WTC11 (cell line): ENCODE results near the gene MUSTN1. TPM values are rescaled to one million over a fixed set of nuclear protein-coding genes. Genes with fewer than 3 reads are reported as not detected.

Source experiments
- ATAC-seq: fragments of 200-7000 bp; cut with Tn5 transposase; 2 replicates; pipeline ENCODE4 v1.10.0; 2021; ENCODE audit warnings: mild to moderate bottlenecking, moderate library complexity
- CTCF ChIA-PET: fragments of 300-600 bp; sonication (Branson Sonifier 250); formaldehyde crosslinking; loops from one replicate; lab custom pipeline; 2021; ENCODE audit warnings: antibody characterized with exemption; lab: Charles Lee
- POLR2A ChIA-PET: fragments of 350-600 bp; sonication (Branson Sonifier 250); formaldehyde crosslinking; loops from one replicate; lab custom pipeline; 2021; ENCODE audit warnings: antibody characterized with exemption; lab: Charles Lee
- DNase-seq: peaks from one replicate; pipeline ENCODE4 v3.0.0; 2021; ENCODE audit warnings: low spot score
- H3K27ac Mint-ChIP-seq: 2 replicates; pipeline ENCODE4 v1.8.0; 2021; ENCODE audit warnings: mixed read lengths
- H3K27me3 Mint-ChIP-seq: 2 replicates; pipeline ENCODE4 v1.8.0; 2021; ENCODE audit warnings: low read depth, mild to moderate bottlenecking, moderate library complexity, mixed read lengths
- H3K36me3 Mint-ChIP-seq: 2 replicates; pipeline ENCODE4 v1.8.0; 2021; ENCODE audit warnings: mixed read lengths
- H3K4me1 Mint-ChIP-seq: 2 replicates; pipeline ENCODE4 v1.8.0; 2022; ENCODE audit warnings: mixed read lengths
- H3K4me3 Mint-ChIP-seq: 2 replicates; pipeline ENCODE4 v1.8.0; 2021; ENCODE audit warnings: mild to moderate bottlenecking, moderate library complexity, mixed read lengths
- H3K9me3 Mint-ChIP-seq: 2 replicates; pipeline ENCODE4 v1.8.0; 2021; ENCODE audit warnings: mixed read lengths
- CBFB ChIP-seq: sonication (generic); formaldehyde crosslinking; IDR thresholded peaks from 2 replicates; pipeline ENCODE4 v1.8.1; 2022; ENCODE audit warnings: mild to moderate bottlenecking, low read depth, missing genetic modification reagents
- CREM ChIP-seq: sonication (generic); formaldehyde crosslinking; IDR thresholded peaks from 2 replicates; pipeline ENCODE4 v1.8.1; 2022; ENCODE audit warnings: mild to moderate bottlenecking, missing genetic modification reagents, moderate library complexity
- FOXJ3 ChIP-seq: sonication (generic); formaldehyde crosslinking; IDR thresholded peaks from 2 replicates; pipeline ENCODE4 v1.9.0; 2021; ENCODE audit warnings: missing genetic modification reagents, mild to moderate bottlenecking, borderline replicate concordance
- FOXP1 ChIP-seq: sonication (generic); formaldehyde crosslinking; IDR thresholded peaks from 2 replicates; pipeline ENCODE4 v1.8.0; 2022; ENCODE audit warnings: missing genetic modification reagents, mild to moderate bottlenecking, moderate library complexity, borderline replicate concordance
- HMGA2 ChIP-seq: fragments of 250-450 bp; sonication (Bioruptor Pico); IDR thresholded peaks from 2 replicates; pipeline ENCODE4 v1.4.0; 2021; ENCODE audit warnings: mild to moderate bottlenecking, moderate library complexity
- MXD4 ChIP-seq: fragments of 250-450 bp; sonication (Bioruptor Pico); IDR thresholded peaks from 2 replicates; pipeline ENCODE4 v1.8.0; 2021; ENCODE audit warnings: mild to moderate bottlenecking, moderate library complexity, borderline replicate concordance
- MYBL2 ChIP-seq: sonication (generic); formaldehyde crosslinking; IDR thresholded peaks from 2 replicates; pipeline ENCODE4 v1.8.1; 2023; ENCODE audit warnings: mild to moderate bottlenecking, moderate library complexity, missing genetic modification reagents
- OVOL2 ChIP-seq: fragments of 250-450 bp; sonication (Bioruptor Pico); IDR thresholded peaks from 2 replicates; pipeline ENCODE4 v1.9.0; 2021; ENCODE audit warnings: mild to moderate bottlenecking, borderline replicate concordance
- RELA ChIP-seq: sonication (generic); formaldehyde crosslinking; IDR thresholded peaks from 2 replicates; pipeline ENCODE4 v1.8.1; 2022; ENCODE audit warnings: missing genetic modification reagents, mild to moderate bottlenecking, borderline replicate concordance
- TCF7 ChIP-seq: sonication (generic); formaldehyde crosslinking; IDR thresholded peaks from 2 replicates; pipeline ENCODE4 v1.8.0; 2022; ENCODE audit warnings: mild to moderate bottlenecking, low read depth, missing genetic modification reagents, moderate library complexity
- total RNA-seq: library from RNA; stranded (reverse); gene quantifications from 3 replicates; pipeline ENCODE4 v1.2.3, GENCODE V29; 2021
- TF ChIP-seq, protein P1 (sequence below): fragments of 200-600 bp; IDR thresholded peaks from 2 replicates; pipeline ENCODE4 v1.8.0; 2022; ENCODE audit warnings: antibody characterized with exemption
- TF ChIP-seq, protein P2 (sequence below): sonication (generic); formaldehyde crosslinking; IDR thresholded peaks from 2 replicates; pipeline ENCODE4 v1.8.0; 2022; ENCODE audit warnings: mild to moderate bottlenecking, missing genetic modification reagents
- TF ChIP-seq, protein P3 (sequence below): fragments of 250-450 bp; sonication (Bioruptor Pico); IDR thresholded peaks from 2 replicates; pipeline ENCODE4 v1.8.0; 2021; ENCODE audit warnings: mild to moderate bottlenecking
- TF ChIP-seq, protein P4 (sequence below): sonication (generic); formaldehyde crosslinking; conservative IDR thresholded peaks from 2 replicates; pipeline ENCODE4 v1.8.1; 2022; ENCODE audit warnings: mild to moderate bottlenecking, missing genetic modification reagents
- TF ChIP-seq, protein P5 (sequence below): sonication (generic); formaldehyde crosslinking; IDR thresholded peaks from 2 replicates; pipeline ENCODE4 v1.8.1; 2023; ENCODE audit warnings: mild to moderate bottlenecking, missing genetic modification reagents

MUSTN1 gene
- total RNA-seq, 1 experiment from 2014 or later, result 4.2 TPM

DNA sequence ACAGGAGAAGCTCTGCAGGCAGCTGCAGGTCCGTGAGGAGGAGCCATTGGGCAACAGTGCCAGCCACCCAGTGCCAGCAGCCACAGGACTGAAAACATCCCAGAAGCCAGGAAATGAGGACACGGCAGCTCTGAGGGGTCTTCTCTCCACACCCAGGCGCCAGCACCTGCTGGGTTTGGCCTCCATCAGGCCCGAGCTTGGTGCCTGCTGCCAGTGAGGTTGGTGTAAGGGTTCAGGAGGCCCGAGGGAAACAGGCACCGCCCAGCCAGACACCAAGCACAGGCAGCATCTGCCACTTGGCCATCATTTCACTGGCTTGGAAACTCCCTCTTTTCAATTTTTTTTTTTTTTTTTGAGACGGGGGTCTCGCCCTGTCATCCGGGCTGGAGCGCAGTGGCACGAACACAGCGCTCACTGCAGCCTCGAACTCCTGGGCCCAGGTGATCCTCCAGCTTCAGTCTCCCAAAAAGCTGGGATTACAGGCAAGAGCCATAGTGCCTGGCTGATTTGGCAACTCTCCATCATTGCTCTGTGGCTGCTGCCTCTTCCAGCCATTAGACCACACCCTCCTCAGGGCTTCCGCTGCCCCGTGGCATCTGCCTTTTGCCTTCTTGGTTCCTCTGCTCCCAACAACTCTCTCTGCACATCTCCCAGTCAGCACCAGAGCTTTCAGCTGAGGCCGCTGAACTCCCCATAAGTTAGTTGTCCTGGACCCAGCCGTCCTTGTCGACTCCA is 41.7 kb downstream of the MUSTN1 start:
- DNase-seq (no peak), ATAC-seq (no peak)
- Mint-ChIP-seq H3K27me3 (no peaks in the 10 kb centered on the region), H3K9me3 (no peaks in the 10 kb centered on the region), H3K4me3 (no peak overlapping the region), H3K4me1 (no peaks in the 10 kb centered on the region), H3K27ac (no peak overlapping the region), H3K36me3 (no peaks in the 10 kb centered on the region)
- CTCF ChIA-PET, result interaction anchor here (0.6 to 5.5 kb wide), 43 partner anchors 8 to 494 kb away, joined by 3 to 96 read pairs (median 5); partner anchors contain the start of genes ITIH1, ITIH4, NEK4 and UQCC5
- TF ChIP-seq HMGA2 (CRISPR knock-in tag), result no peak
- TF ChIP-seq CBFB, result no peak
- TF ChIP-seq FOXJ3 (CRISPR knock-in tag), result no peak
- no peak for TF ChIP-seq MXD4
- no peak for TF ChIP-seq RELA (CRISPR knock-in tag)
- no peak for TF ChIP-seq OVOL2 (CRISPR knock-in tag)
- no peak for TF ChIP-seq TCF7
- POLR2A ChIA-PET, result interaction anchor here (0.9 kb wide), 1 partner anchor 8 kb away, joined by 3 read pairs; no protein-coding TSS in a partner anchor

DNA sequence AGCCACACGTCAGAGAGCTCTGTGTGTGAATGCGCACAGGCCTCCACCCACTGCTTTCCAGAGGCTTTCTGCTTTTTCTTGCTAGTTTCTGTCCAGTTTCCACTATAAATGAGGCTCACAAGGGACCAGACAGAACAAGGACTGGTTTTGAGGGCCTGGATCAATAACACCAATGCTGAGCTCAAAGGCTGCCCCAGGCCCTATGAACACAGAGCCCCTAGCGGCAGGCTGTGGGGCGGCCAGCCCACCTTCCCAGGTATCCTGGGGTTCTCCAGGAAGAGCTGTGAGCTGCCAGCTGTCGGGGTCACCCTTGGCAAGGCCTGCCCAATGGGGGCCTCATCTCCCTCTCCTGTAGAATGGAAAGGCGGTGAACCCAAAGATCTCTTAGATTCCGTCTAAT is 42.4 kb downstream of the MUSTN1 start:
- DNase-seq (peak; percentile 63), ATAC-seq (peak; percentile 85)
- H3K4me3 Mint-ChIP-seq, result no peak overlapping the region
- no peaks in the 10 kb centered on the region for H3K4me1 Mint-ChIP-seq
- H3K36me3 Mint-ChIP-seq, result no peaks in the 10 kb centered on the region
- no peaks in the 10 kb centered on the region for H3K9me3 Mint-ChIP-seq
- CTCF ChIA-PET, result interaction anchor here (0.6 to 5.5 kb wide), 47 partner anchors 8 to 495 kb away, joined by 3 to 96 read pairs (median 5); partner anchors contain the start of genes ITIH1, ITIH4, NEK4 and UQCC5
- POLR2A ChIA-PET, result no interaction called here
- no peaks in the 10 kb centered on the region for H3K27me3 Mint-ChIP-seq
- H3K27ac Mint-ChIP-seq, result no peak overlapping the region
- TF ChIP-seq, protein P1, sequence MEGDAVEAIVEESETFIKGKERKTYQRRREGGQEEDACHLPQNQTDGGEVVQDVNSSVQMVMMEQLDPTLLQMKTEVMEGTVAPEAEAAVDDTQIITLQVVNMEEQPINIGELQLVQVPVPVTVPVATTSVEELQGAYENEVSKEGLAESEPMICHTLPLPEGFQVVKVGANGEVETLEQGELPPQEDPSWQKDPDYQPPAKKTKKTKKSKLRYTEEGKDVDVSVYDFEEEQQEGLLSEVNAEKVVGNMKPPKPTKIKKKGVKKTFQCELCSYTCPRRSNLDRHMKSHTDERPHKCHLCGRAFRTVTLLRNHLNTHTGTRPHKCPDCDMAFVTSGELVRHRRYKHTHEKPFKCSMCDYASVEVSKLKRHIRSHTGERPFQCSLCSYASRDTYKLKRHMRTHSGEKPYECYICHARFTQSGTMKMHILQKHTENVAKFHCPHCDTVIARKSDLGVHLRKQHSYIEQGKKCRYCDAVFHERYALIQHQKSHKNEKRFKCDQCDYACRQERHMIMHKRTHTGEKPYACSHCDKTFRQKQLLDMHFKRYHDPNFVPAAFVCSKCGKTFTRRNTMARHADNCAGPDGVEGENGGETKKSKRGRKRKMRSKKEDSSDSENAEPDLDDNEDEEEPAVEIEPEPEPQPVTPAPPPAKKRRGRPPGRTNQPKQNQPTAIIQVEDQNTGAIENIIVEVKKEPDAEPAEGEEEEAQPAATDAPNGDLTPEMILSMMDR, result peak; percentile 21; the same call in 1 of the 2 replicates
- TF ChIP-seq, protein P2, sequence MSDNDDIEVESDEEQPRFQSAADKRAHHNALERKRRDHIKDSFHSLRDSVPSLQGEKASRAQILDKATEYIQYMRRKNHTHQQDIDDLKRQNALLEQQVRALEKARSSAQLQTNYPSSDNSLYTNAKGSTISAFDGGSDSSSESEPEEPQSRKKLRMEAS (CRISPR knock-in tag), result 0 out of 2 replicates have a peak, but pooled peaks have one; percentile 17
- TF ChIP-seq, protein P3, sequence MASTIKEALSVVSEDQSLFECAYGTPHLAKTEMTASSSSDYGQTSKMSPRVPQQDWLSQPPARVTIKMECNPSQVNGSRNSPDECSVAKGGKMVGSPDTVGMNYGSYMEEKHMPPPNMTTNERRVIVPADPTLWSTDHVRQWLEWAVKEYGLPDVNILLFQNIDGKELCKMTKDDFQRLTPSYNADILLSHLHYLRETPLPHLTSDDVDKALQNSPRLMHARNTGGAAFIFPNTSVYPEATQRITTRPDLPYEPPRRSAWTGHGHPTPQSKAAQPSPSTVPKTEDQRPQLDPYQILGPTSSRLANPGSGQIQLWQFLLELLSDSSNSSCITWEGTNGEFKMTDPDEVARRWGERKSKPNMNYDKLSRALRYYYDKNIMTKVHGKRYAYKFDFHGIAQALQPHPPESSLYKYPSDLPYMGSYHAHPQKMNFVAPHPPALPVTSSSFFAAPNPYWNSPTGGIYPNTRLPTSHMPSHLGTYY (CRISPR knock-in tag), result no peak

DNA sequence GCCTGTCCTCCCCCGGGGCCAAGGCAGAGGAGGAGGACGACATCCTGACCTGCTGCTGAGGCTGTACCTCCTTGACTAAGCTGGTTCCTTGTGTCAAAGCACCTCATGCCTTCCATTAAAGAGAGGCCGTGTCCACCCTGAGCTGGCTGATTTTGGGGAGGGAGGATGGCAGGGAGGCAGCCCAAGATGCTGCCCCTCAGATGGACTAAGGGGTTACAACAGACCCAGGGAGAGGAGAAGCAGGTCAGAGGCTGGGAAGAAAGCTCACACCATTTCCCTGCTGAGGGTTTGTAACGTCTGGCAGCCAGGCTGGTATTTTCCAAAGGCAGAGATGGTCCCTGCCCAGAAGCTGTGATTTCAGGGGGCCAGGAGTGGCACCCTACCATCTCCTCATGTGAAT is 42.9 kb downstream of the MUSTN1 start:
- TF ChIP-seq, protein P4, sequence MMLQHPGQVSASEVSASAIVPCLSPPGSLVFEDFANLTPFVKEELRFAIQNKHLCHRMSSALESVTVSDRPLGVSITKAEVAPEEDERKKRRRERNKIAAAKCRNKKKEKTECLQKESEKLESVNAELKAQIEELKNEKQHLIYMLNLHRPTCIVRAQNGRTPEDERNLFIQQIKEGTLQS (CRISPR knock-in tag), result no peak
- TF ChIP-seq, protein P5, sequence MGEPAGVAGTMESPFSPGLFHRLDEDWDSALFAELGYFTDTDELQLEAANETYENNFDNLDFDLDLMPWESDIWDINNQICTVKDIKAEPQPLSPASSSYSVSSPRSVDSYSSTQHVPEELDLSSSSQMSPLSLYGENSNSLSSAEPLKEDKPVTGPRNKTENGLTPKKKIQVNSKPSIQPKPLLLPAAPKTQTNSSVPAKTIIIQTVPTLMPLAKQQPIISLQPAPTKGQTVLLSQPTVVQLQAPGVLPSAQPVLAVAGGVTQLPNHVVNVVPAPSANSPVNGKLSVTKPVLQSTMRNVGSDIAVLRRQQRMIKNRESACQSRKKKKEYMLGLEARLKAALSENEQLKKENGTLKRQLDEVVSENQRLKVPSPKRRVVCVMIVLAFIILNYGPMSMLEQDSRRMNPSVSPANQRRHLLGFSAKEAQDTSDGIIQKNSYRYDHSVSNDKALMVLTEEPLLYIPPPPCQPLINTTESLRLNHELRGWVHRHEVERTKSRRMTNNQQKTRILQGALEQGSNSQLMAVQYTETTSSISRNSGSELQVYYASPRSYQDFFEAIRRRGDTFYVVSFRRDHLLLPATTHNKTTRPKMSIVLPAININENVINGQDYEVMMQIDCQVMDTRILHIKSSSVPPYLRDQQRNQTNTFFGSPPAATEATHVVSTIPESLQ (CRISPR knock-in tag), result no peak
- TF ChIP-seq MYBL2, result no peak
- no peak for TF ChIP-seq FOXP1 (CRISPR knock-in tag)
- TF ChIP-seq CREM (CRISPR knock-in tag), result no peak
- Mint-ChIP-seq H3K9me3 (no peaks in the 10 kb centered on the region), H3K27ac (no peak overlapping the region), H3K4me1 (no peaks in the 10 kb centered on the region), H3K27me3 (no peaks in the 10 kb centered on the region), H3K36me3 (no peaks in the 10 kb centered on the region), H3K4me3 (no peak overlapping the region)
- DNase-seq (no peak), ATAC-seq (no peak)
- ChIA-PET CTCF (interaction anchor here (0.6 to 5.5 kb wide), 39 partner anchors 8 to 281 kb away, joined by 3 to 96 read pairs (median 6); partner anchors contain the start of genes ITIH1, ITIH4, NEK4 and UQCC5), POLR2A (no interaction called here)
